NCI-H345 (cell line): ENCODE results near the gene RELT.

ENCODE experiments used
- DNase-seq: peaks from one replicate; lab custom pipeline; 2025; lab: John Stamatoyannopoulos, UW

Gene RELT

DNA sequence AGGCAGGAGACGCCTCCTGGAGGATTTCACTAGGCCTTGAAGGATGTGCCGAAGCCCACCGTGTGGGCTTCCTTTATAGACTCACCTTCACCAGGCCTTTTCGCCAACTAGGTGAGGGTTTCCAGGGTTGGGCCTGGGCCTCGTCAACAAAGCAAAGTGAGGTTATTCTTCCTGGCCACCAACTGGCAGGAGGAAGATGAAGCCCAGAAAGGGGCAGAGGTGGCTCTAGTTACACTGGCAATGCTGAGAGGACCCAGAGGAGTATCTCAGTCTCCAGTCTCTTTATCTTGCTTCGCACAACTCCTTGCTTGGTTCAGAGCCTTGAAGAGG, 404 bp upstream of the RELT start:
- DNase-seq = peak; percentile 31

- peak; percentile 11 for DNase-seq
Measured at GRCh38 chr11:73376803-73377629, 817 bp downstream of the RELT start.

DNA sequence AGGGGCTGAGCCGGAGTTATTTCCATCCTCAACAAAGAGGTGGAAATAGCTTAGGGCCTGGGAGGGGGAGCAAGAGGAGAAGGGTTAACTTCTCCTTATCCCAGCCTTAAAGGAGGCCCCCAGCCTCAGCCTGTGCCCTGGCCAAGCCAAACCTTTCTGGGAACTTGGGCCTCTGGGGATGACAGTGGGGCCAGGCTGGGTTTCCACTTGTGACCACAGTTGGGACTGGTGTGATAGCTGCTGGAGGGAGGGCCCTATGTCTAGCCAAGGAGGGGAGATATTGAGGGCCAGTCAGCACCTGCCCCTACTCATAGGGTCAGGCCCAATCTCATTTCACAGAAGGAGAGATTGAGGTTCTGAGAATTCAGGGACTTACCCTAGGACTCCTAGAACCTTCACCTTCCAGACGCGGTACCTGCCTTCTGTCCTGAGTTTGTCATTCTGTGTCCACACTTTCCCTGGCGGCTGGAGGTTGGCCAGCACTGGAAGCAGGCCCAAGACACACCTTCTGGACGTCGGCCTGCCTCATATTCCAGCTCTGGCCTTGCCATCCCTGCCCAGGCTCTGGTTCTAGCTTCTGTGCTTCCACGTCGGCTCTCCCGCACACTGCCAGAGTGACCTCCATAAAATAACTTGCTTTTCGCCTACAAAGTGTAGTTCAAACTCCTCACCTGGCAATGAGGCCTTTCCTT, 3.1 kb downstream of the RELT start:
- no peak for DNase-seq

DNA sequence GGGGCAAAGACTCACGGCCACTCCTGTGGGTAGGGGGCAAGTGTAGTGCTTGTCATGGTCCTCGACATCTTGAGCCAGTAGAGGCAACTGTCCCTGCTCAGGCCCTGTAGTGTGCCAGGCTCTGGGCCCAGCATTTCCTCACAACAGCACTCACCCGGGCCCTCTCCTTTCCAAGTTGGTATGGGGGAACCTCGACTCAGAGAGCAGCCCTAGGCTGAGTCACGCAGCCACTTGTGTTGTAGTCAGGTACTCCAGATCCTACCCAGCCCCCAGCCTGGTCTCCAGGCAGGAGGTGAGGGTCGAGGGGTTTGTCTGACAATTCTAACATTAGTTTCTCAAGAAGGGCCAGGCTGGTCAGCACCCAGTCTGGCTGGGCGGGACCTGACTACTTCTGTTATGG, 4.1 kb downstream of the RELT start:
- DNase-seq = no peak

DNA sequence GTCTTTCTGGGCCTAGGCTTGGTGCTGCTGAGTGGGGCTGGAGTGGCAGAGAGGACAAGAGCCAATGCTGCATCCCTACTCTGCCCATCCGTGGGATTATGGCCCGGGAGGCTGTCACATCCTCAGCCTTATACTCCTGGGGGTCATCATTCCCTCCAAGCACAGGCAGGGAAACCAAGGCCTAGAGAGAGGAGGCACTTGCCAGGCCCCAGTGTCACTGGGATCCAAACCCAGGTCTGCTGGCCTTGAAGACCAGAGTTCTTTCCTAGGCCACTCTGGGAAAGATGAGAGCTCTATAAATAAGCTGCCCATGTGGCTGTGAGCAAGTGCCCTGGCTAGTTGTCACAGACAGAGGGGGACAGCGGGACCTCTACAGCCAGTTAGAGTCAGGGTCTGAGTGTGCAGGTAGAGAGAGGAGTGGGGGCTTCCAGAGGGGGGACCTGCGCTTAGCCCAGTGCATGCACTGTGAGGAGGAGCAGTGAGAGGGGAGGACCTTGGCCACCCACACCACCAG, 4.8 kb downstream of the RELT start:
- DNase-seq = no peak

GRCh38 chr11:73381589-73381988, 5.4 kb downstream of the RELT start:
- no peak for DNase-seq

DNA sequence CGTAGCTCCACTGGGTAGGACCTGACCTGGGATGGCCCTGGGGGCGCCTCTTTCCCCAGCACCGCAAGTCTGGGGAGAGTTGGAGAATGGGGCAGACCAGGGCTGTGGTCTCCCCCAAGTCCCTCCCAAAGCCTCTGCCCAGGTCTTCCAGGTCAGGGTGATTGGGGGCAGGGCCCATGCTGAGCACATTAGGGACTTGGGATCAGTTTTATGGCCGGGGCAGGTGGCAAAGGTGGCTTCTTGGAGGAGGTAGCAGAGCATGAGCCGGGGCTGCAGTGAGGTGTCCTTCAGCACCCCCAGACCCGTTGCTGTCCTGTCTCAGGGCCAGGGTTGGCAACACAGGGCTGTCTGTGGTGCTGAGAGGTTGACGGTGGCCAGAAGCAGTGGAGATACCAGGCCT, 6.0 kb downstream of the RELT start:
- DNase-seq = no peak

DNA sequence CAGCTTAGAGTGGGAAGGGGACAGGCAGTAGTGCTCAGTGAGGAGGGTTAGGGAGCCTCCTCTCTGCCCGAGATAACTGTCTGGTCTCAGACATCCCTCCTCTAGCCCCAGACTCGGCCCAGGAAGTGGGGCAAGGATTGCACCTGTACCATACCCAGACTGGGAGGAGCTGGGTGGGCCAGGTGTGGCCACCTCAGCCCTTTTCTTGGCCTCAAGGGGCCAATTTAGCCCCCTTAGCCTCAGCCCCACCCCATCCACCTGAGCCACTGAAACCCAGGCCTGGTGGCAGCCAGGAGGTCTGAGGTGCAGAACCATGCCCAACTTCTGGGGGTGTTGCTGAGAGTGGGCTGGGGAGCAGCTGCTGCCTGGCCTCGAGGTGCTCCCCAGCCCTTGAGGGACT, 6.5 kb downstream of the RELT start:
- DNase-seq = no peak

- DNase-seq = peak; percentile 21
Measured at GRCh38 chr11:73383249-73384124, 7.3 kb downstream of the RELT start.

GRCh38 chr11:73384125-73384441, 7.9 kb downstream of the RELT start:
- DNase-seq = no peak

- no peak for DNase-seq
Measured at GRCh38 chr11:73384531-73384871, 8.3 kb downstream of the RELT start.

- no peak for DNase-seq
Measured at GRCh38 chr11:73384872-73385689, 8.9 kb downstream of the RELT start.

- DNase-seq = no peak
Measured at GRCh38 chr11:73386016-73386415, 9.8 kb downstream of the RELT start.

- no peak for DNase-seq
Measured at GRCh38 chr11:73386546-73386945, 10.3 kb downstream of the RELT start.

- no peak for DNase-seq
Measured at GRCh38 chr11:73387594-73388264, 11.5 kb downstream of the RELT start.

DNA sequence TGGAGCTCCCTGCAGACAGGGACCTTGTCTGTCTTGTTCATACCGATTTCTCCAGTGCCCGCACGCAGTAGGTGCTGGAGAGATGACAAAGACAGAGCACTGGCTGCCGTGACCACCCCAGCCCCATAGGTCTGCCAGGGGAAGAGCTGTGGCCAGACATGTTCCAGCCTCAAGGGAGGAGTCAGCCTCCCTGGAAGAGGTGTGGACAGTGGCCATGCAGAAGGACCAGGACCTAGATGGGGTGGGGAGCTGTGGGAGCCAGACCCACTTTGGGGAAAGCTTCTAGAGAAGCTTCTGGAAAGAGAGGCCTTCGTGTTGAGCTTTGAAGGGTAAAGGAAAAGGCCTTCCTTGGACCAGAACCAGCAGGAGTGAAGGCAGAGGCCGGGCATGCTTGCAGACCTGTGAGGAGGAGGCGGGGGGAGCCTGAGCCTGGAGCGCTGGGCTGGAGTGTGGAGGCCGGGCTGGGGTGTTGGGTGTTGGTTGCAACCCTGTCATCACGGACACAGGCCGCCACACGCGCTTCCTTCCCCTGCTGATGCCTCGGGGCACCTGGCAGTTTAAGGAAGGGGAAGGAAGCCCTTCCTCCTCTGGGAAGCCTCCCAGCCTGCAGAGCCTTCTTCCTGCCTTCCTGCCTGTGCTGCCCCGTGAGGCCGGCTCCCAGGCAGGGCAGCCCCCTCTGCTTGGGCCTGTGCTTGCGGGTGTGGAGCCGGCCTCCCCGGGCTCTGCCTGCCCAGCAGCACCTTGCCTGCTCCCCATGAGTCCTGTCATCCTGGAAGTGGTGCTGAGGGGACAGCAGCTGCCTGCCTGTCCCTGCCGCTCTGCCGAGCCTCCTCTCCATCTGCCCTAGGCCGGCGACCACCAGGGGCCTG, 12.3 kb downstream of the RELT start:
- DNase-seq = no peak

- no peak for DNase-seq
Measured at GRCh38 chr11:73389134-73389525, 12.9 kb downstream of the RELT start.

DNA sequence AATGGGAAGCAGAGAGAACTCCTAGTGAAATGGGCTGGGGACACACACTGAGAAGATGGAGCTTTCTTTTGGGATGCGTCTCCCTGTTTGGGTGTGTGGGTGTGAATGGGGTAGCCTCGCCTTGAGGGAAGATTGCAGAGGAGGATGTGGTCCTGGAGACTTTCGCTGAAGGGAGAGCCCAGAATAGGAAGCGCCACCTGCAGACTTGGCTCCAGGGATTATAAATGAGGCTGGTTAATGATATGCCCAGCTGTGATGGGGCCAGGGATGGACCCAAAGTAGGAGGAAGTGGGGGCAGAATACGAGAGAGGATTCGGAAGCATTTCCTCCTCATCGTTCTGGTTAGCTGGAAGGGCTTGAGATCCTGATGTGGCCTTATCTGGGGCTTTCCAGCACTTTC, 13.7 kb downstream of the RELT start:
- no peak for DNase-seq

DNA sequence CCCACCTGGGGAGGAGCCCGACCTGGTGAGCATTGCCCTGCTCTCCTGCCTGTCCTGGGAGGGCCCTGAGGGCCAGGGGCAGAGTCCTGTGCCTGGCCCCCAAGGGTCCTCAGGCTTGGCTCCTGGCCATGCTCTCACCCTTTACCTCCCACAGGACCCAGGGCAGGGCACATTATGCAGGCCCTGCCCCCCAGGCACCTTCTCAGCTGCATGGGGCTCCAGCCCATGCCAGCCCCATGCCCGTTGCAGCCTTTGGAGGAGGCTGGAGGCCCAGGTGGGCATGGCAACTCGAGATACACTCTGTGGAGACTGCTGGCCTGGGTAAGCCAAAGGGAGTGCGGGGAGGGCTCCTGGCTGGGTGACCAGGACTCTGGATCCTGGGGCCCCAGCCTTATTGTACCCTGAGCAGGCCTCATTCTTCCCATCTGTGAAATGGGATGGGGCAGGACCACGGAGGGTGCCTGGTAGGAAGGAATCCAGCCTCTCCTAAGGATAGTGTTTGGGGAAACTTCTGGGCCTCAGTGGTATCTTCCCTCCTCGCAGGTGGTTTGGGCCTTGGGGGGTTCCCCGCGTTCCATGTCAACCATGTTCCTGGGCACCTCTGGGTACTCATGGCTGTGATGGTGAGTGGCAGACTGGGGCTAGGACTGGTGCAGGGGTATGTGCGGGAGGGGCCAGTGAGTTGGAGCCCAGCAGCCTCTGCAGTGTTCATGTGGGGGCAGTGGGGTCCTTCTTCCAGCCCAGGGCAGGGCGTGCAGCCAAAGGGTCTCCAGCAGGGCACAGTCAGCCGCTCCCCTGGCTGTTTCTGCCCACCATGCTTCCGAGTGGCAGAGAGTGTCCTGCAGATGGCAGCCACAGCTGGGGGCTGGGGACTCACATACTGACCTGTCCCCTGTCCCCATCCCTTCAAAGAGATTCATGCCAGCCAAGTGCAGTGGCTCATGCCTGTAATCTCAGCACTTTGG, 14.7 kb downstream of the RELT start:
- no peak for DNase-seq
